Testis (tissue), 2 donors: Measurements from ENCODE around the gene CCNK.

ENCODE experiments used
- CTCF ChIP-seq, 3 experiments: fragments of 450-650 bp in 2 of 3; fragments of 200-600 bp in 1 of 3; sonication (generic) in 1 of 3; IDR thresholded peaks; one replicate each; pipeline ENCODE4 v1.5.1; 2016 to 2019; ENCODE audit warnings: antibody characterized with exemption in 3 of 3, mild to moderate bottlenecking in 2 of 3, moderate library complexity in 1 of 3
- POLR2A ChIP-seq: fragments of 450-650 bp; IDR thresholded peaks from one replicate; pipeline ENCODE4 v1.6.1; 2017; ENCODE audit warnings: antibody characterized with exemption, mild to moderate bottlenecking, moderate library complexity

DNA sequence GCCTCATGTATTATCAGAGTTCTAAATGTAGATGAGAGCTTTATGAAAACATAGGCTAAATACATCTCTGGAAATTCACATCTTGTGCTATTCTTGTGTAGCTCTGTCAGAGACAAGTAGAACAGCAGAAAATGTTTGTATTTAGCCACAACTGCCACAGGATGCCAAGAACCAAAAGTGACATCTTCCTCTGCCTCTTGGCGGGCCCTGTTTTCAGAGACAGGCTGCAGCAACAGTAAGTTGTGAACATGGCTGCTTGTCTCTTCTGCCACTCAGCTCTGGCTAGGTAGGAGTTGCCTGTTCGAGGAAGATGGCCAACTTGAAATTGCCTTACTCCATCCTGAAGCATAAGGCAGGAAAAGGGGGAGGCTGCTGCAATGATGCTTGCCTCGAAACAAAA lies 30.9 kb upstream of the CCNK start:
- TF ChIP-seq CTCF (IDR thresholded peaks at IDR 0.05) (no peak), POLR2A (no peak)
